ENCODE measurements around the gene KRT72.
A peak's percentile ranks its signal among the peaks of the same experiment; 100 is the strongest.

KRT72 gene

DNA sequence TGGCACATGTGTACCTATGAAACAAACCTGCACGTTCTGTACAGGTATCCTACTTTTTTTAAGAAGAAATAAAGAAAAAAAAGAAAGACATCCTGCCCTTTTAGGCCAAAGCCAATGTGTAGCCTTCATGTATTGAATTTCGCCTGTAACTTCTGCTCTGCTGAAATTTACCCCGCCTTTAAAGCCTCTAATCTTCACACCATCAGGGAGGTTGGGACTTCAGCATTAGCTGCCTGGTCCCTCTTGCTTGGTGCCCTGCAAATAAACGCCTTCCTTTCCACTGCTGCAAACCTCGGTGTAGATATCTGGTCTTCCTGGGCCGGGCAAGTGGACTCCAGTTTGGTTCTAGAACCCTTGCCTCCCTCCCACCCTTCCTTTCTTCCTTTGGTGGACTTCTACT, 45.7 kb downstream of the KRT72 start:
- Histone ChIP-seq H3K18ac (ENCODE audit: low read length) (no peak overlapping the region), H2BK15ac (replicated peaks; ENCODE audit: low read depth) (no peak overlapping the region), H3K27ac (ENCODE audit: low read depth, low read length) (no peak overlapping the region), H3K4me2 (ENCODE audit: low read length) (no peak overlapping the region), H3K9ac (ENCODE audit: low read length) (no peak overlapping the region), H3K36me3 (ENCODE audit: control insufficient read depth, insufficient read depth, low read length) (no peaks in the 10 kb centered on the region), H2AK5ac (ENCODE audit: low read length) (no peak overlapping the region), H3K79me2 (ENCODE audit: control insufficient read depth, insufficient read depth, low read length) (no peaks in the 10 kb centered on the region), H3K4me3 (ENCODE audit: low read length) (no peak overlapping the region), H3K56ac (ENCODE audit: low read length) (no peak overlapping the region), H4K8ac (ENCODE audit: low read depth, low read length) (no peak overlapping the region), H3K4me1 (ENCODE audit: control insufficient read depth, low read depth, low read length) (peaks cover 2% of the 10 kb centered on the region), H3K79me1 (ENCODE audit: low read length) (no peaks in the 10 kb centered on the region), H3K4ac (ENCODE audit: low read depth, low read length) (no peak overlapping the region), H3K27me3 (ENCODE audit: insufficient read depth, low read length, poor library complexity) (no peaks in the 10 kb centered on the region), H4K5ac (ENCODE audit: low read length) (no peak overlapping the region), H3K23ac (ENCODE audit: low read length) (no peak overlapping the region), H2BK5ac (ENCODE audit: low read length) (no peak overlapping the region), H2BK120ac (ENCODE audit: low read depth, low read length) (no peak overlapping the region)
- peak; percentile 53 for DNase-seq
- WGBS (ENCODE audit: extremely low coverage, insufficient coverage, low lambda C conversion rate): no CpG with 5 or more reads among the region's 6 CpGs

DNA sequence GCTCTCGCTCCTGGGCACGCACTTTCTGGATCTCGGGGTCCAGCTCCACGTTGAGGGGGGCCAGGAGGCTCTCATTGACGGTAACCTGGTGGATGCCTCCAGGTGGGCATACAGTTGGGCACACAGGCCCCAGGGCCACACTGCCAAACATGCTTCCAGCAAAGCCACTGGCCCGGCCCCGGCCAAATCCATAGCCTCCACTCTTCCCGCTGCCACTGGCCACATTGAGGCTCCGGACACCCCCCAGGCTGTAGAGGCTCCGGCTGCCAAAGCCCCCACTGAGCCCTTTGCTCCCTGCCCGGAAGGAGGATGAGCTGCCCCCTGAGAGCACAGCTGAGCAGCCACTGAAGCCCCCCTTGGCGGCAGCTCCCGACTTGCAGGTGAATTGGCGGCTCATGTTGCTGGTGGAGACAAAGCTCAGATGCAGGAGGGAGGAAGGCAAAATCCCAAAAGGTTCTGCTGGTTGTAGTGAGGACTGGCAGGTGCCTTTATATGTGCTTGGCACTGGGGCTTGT, 48.5 kb downstream of the KRT72 start, which contains the start of gene KRT71:
KRT71 (minus strand) TSS at position 465 of the 515 bp plus-strand sequence; CDS start at position 397, 68 bp downstream.
- Histone ChIP-seq H4K8ac (ENCODE audit: low read depth, low read length) (no peak within 1 kb of the TSS), H2BK5ac (ENCODE audit: low read length) (no peak within 1 kb of the TSS), H3K4me3 (ENCODE audit: low read length) (no peak within 1 kb of the TSS), H3K36me3 (ENCODE audit: control insufficient read depth, insufficient read depth, low read length) (no peaks in the 10 kb centered on the region), H3K56ac (ENCODE audit: low read length) (no peak within 1 kb of the TSS), H3K4me1 (ENCODE audit: control insufficient read depth, low read depth, low read length) (peaks cover 2% of the 10 kb centered on the region), H4K5ac (ENCODE audit: low read length) (no peak within 1 kb of the TSS), H3K79me1 (ENCODE audit: low read length) (no peaks in the 10 kb centered on the region), H3K23ac (ENCODE audit: low read length) (no peak within 1 kb of the TSS), H3K4ac (ENCODE audit: low read depth, low read length) (no peak within 1 kb of the TSS), H2AK5ac (ENCODE audit: low read length) (no peak within 1 kb of the TSS), H2BK15ac (replicated peaks; ENCODE audit: low read depth) (no peak within 1 kb of the TSS), H3K18ac (ENCODE audit: low read length) (no peak within 1 kb of the TSS), H3K27ac (ENCODE audit: low read depth, low read length) (no peak within 1 kb of the TSS), H3K4me2 (ENCODE audit: low read length) (no peak within 1 kb of the TSS), H2BK120ac (ENCODE audit: low read depth, low read length) (no peak within 1 kb of the TSS), H3K27me3 (ENCODE audit: insufficient read depth, low read length, poor library complexity) (no peaks in the 10 kb centered on the region), H3K79me2 (ENCODE audit: control insufficient read depth, insufficient read depth, low read length) (no peaks in the 10 kb centered on the region), H3K9ac (ENCODE audit: low read length) (no peak within 1 kb of the TSS)
- WGBS (ENCODE audit: extremely low coverage, insufficient coverage, low lambda C conversion rate): no CpG with 5 or more reads among the region's 14 CpGs
- no peak for DNase-seq

DNA sequence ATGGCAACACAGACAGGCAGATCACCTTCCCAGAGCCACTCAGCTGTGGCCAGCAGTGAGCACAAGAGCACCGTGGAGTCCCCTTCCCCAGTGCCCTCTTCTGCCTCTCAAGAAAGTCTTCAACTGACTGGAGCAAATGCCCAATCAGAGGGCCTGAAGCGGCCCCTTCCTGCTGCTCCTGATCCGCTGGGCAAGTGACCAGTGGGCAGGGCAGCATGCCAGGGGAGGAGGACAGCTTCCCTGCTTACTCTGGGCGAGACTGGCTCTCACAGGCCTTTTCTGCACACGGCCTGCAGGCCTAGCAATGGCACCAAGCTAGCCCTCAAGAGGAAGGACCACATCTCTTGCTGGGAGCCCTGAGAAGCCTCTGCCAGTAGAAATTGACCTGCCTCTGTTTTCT, 49.2 kb downstream of the KRT72 start:
- no peak overlapping the region for H3K9ac ChIP-seq (ENCODE audit: low read length)
- WGBS (ENCODE audit: extremely low coverage, insufficient coverage, low lambda C conversion rate): no CpG with 5 or more reads among the region's 5 CpGs

DNA sequence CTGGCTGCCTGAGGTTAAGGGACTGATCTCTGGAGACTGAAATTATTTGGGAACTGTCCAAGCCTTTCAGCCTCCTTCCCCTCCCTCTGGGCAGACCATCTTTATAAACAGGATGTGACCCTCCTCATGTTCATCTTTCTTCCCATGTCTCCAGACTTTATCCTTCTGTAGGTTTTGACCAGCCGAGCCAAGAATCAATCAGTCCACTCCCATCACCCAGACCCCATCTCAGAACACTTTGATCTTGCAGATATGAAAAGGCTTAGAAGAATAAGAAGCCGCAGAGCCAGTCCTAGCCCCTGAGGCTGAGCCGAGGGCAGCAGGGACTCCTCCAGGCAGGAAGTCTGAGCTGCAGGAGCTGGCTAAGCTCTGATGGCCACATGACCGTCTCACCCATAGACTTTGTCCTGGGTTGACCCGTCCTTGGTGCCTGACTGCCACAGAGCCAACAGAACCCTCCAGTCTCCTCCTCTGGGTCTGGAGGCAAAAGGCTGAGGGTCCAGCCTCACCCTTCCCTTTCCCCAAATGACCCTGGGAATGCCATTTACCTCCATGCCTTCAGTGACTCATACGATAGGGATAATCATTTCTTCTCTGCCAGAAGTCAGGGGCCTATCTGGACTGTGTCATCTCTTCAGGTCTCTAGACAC, 49.9 kb downstream of the KRT72 start:
- no peak overlapping the region for H2BK120ac ChIP-seq (ENCODE audit: low read depth, low read length)
- H3K27ac ChIP-seq (ENCODE audit: low read depth, low read length): no peak overlapping the region
- no peak overlapping the region for H3K4me2 ChIP-seq (ENCODE audit: low read length)
- H3K27me3 ChIP-seq (ENCODE audit: insufficient read depth, low read length, poor library complexity): no peaks in the 10 kb centered on the region
- H3K4me3 ChIP-seq (ENCODE audit: low read length): no peak overlapping the region
- no peaks in the 10 kb centered on the region for H3K79me1 ChIP-seq (ENCODE audit: low read length)
- whole genome bisulfite sequencing (ENCODE audit: extremely low coverage, insufficient coverage, low lambda C conversion rate): no CpG with 5 or more reads among the region's 6 CpGs
- no peak overlapping the region for H2BK5ac ChIP-seq (ENCODE audit: low read length)
- DNase-seq: peak; percentile 11
- H4K5ac ChIP-seq (ENCODE audit: low read length): no peak overlapping the region
- peaks cover 2% of the 10 kb centered on the region for H3K4me1 ChIP-seq (ENCODE audit: control insufficient read depth, low read depth, low read length)
- H2BK15ac ChIP-seq (replicated peaks; ENCODE audit: low read depth): no peak overlapping the region
- no peaks in the 10 kb centered on the region for H3K36me3 ChIP-seq (ENCODE audit: control insufficient read depth, insufficient read depth, low read length)
- H3K56ac ChIP-seq (ENCODE audit: low read length): no peak overlapping the region
- H3K79me2 ChIP-seq (ENCODE audit: control insufficient read depth, insufficient read depth, low read length): no peaks in the 10 kb centered on the region
- H3K18ac ChIP-seq (ENCODE audit: low read length): no peak overlapping the region
- no peak overlapping the region for H3K4ac ChIP-seq (ENCODE audit: low read depth, low read length)
- H4K8ac ChIP-seq (ENCODE audit: low read depth, low read length): no peak overlapping the region
- H2AK5ac ChIP-seq (ENCODE audit: low read length): no peak overlapping the region
- H3K9ac ChIP-seq (ENCODE audit: low read length): no peak overlapping the region
- H3K23ac ChIP-seq (ENCODE audit: low read length): no peak overlapping the region

More for the DNA sequence above, 49.2 kb downstream of the KRT72 start:
- no peak overlapping the region for H3K27ac ChIP-seq (ENCODE audit: low read depth, low read length)
- H3K56ac ChIP-seq (ENCODE audit: low read length): no peak overlapping the region
- H2BK5ac ChIP-seq (ENCODE audit: low read length): no peak overlapping the region
- no peaks in the 10 kb centered on the region for H3K27me3 ChIP-seq (ENCODE audit: insufficient read depth, low read length, poor library complexity)
- H4K8ac ChIP-seq (ENCODE audit: low read depth, low read length): no peak overlapping the region
- H3K36me3 ChIP-seq (ENCODE audit: control insufficient read depth, insufficient read depth, low read length): no peaks in the 10 kb centered on the region
- no peaks in the 10 kb centered on the region for H3K79me2 ChIP-seq (ENCODE audit: control insufficient read depth, insufficient read depth, low read length)
- H3K79me1 ChIP-seq (ENCODE audit: low read length): no peaks in the 10 kb centered on the region
- no peak overlapping the region for H3K4ac ChIP-seq (ENCODE audit: low read depth, low read length)
- DNase-seq: no peak
- no peak overlapping the region for H3K4me3 ChIP-seq (ENCODE audit: low read length)
- peaks cover 2% of the 10 kb centered on the region for H3K4me1 ChIP-seq (ENCODE audit: control insufficient read depth, low read depth, low read length)
- no peak overlapping the region for H3K18ac ChIP-seq (ENCODE audit: low read length)
- H4K5ac ChIP-seq (ENCODE audit: low read length): no peak overlapping the region
- H3K23ac ChIP-seq (ENCODE audit: low read length): no peak overlapping the region
- no peak overlapping the region for H2AK5ac ChIP-seq (ENCODE audit: low read length)
- H2BK120ac ChIP-seq (ENCODE audit: low read depth, low read length): no peak overlapping the region
- H2BK15ac ChIP-seq (replicated peaks; ENCODE audit: low read depth): no peak overlapping the region
- H3K4me2 ChIP-seq (ENCODE audit: low read length): no peak overlapping the region

DNA sequence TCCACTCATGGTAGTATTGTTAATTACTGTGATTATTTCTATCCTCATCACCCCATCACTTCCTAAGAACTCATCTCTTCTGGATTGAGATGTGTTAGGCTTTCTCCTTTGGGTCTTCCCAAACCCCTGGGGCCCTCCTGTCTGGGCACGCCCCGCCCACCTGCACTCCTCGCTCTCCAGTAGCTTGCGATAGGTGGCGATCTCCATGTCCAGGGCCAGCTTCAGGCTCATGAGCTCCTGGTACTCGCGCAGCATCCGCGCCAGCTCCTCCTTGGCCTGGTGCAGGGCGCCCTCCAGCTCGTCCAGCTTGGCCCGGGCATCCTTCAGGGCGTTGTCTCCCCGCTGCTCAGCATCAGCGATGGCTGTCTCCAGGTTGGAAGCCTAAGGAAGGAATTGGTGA, 55.1 kb downstream of the KRT72 start:
- H4K5ac ChIP-seq (ENCODE audit: low read length): no peak overlapping the region
- H3K9ac ChIP-seq (ENCODE audit: low read length): no peak overlapping the region
- H4K8ac ChIP-seq (ENCODE audit: low read depth, low read length): no peak overlapping the region
- H3K79me2 ChIP-seq (ENCODE audit: control insufficient read depth, insufficient read depth, low read length): no peaks in the 10 kb centered on the region
- H2AK5ac ChIP-seq (ENCODE audit: low read length): no peak overlapping the region
- no peak overlapping the region for H3K56ac ChIP-seq (ENCODE audit: low read length)
- H3K4me2 ChIP-seq (ENCODE audit: low read length): no peak overlapping the region
- no peak overlapping the region for H2BK120ac ChIP-seq (ENCODE audit: low read depth, low read length)
- no peak overlapping the region for H2BK5ac ChIP-seq (ENCODE audit: low read length)
- no peak overlapping the region for H3K23ac ChIP-seq (ENCODE audit: low read length)
- no CpG with 5 or more reads among the region's 15 CpGs for WGBS (ENCODE audit: extremely low coverage, insufficient coverage, low lambda C conversion rate)
- no peak for DNase-seq
- H3K4me1 ChIP-seq (ENCODE audit: control insufficient read depth, low read depth, low read length): no peaks in the 10 kb centered on the region
- no peak overlapping the region for H3K18ac ChIP-seq (ENCODE audit: low read length)
- H3K4ac ChIP-seq (ENCODE audit: low read depth, low read length): no peak overlapping the region
- H3K4me3 ChIP-seq (ENCODE audit: low read length): no peak overlapping the region
- no peaks in the 10 kb centered on the region for H3K27me3 ChIP-seq (ENCODE audit: insufficient read depth, low read length, poor library complexity)
- no peaks in the 10 kb centered on the region for H3K36me3 ChIP-seq (ENCODE audit: control insufficient read depth, insufficient read depth, low read length)
- no peaks in the 10 kb centered on the region for H3K79me1 ChIP-seq (ENCODE audit: low read length)
- no peak overlapping the region for H2BK15ac ChIP-seq (replicated peaks; ENCODE audit: low read depth)
- no peak overlapping the region for H3K27ac ChIP-seq (ENCODE audit: low read depth, low read length)

Measured in mesendoderm (in vitro differentiated cells).